Natural killer cell (primary cell): ENCODE results near the gene ZNF195. TPM values are rescaled to one million over a fixed set of nuclear protein-coding genes. Genes with fewer than 3 reads are reported as not detected.
"Not testable (repeated sequence)": the region's sequence is repeated elsewhere in the genome, so short reads cannot be mapped to it uniquely, and the experiment has no call there.

Experiments
- ATAC-seq, 3 donors: fragments of 150-1000 bp in 2 of 3; fragments of 200-7000 bp in 1 of 3; cut with Tn5 transposase; 1 replicate in 1 of 3; 2 replicates in 2 of 3; pipeline ENCODE4 v1.10.0; 2021; ENCODE audit warnings: mild to moderate bottlenecking in 2 of 3, moderate library complexity in 2 of 3
- DNase-seq, 2 donors: peaks; one replicate each; pipeline versions ENCODE4 v3.0.0 to v3.0.0-alpha.2; 2013 to 2021; ENCODE audit warnings: mixed read lengths in 1 of 2
- H3K27ac ChIP-seq: one replicate; pipeline ENCODE4 v1.5.1; 2013; ENCODE audit warnings: mild to moderate bottlenecking, low read length
- H3K27me3 ChIP-seq: one replicate; pipeline ENCODE4 v1.6.1; 2013; ENCODE audit warnings: low read length; ENCODE audit not compliant: control insufficient read depth, insufficient read depth
- H3K36me3 ChIP-seq: one replicate; pipeline ENCODE4 v1.6.1; 2013; ENCODE audit warnings: low read length; ENCODE audit not compliant: control insufficient read depth, insufficient read depth
- H3K4me1 ChIP-seq: one replicate; pipeline ENCODE4 v1.6.1; 2013; ENCODE audit warnings: low read length; ENCODE audit not compliant: control insufficient read depth, insufficient read depth
- H3K4me3 ChIP-seq: one replicate; pipeline ENCODE4 v1.5.1; 2013; ENCODE audit warnings: low read length
- H3K9me3 ChIP-seq: one replicate; pipeline ENCODE4 v1.6.1; 2013; ENCODE audit warnings: low read length; ENCODE audit not compliant: control insufficient read depth, insufficient read depth
- H3K27ac Mint-ChIP-seq, 2 donors: one replicate each; pipeline ENCODE4 v1.8.0; 2022; ENCODE audit warnings: mild to moderate bottlenecking in 2 of 2, mixed read lengths in 2 of 2, moderate library complexity in 1 of 2
- H3K27me3 Mint-ChIP-seq, 2 donors: one replicate each; pipeline ENCODE4 v1.8.0; 2022; ENCODE audit warnings: low read depth in 2 of 2, mixed read lengths in 2 of 2
- H3K36me3 Mint-ChIP-seq: one replicate; pipeline ENCODE4 v1.8.0; 2022; ENCODE audit warnings: mixed read lengths
- H3K4me1 Mint-ChIP-seq, 2 donors: one replicate each; pipeline ENCODE4 v1.8.0; 2022; ENCODE audit warnings: mixed read lengths in 2 of 2
- H3K4me3 Mint-ChIP-seq: one replicate; pipeline ENCODE4 v1.8.0; 2022; ENCODE audit warnings: mild to moderate bottlenecking, moderate library complexity, mixed read lengths
- H3K9me3 Mint-ChIP-seq, 2 donors: one replicate each; pipeline ENCODE4 v1.8.0; 2022; ENCODE audit warnings: mixed read lengths in 2 of 2
- WGBS: methylation state at CpG from one replicate; pipeline ENCODE4 v1.1.7; 2013; ENCODE audit warnings: missing lambda C conversion rate; ENCODE audit not compliant: insufficient coverage; 5-methylcytosine and 5-hydroxymethylcytosine counted together
- intact Hi-C: fragments of 100-400 bp; cut with micrococcal nuclease; formaldehyde crosslinking; loops from one replicate; pipeline ENCODE4 v1.14.2; 2022
- total RNA-seq, 4 donors: library from RNA; stranded (reverse); fragments of 120-200 nt in 1 of 4; gene quantifications; one replicate each; pipeline versions ENCODE4 v1.2.3 to v1.2.4, GENCODE V29; 2013 to 2022
- TF ChIP-seq, protein P1 (sequence below): fragments of 200-600 bp; IDR thresholded peaks from one replicate; pipeline ENCODE4 v1.8.0; 2022; ENCODE audit warnings: antibody characterized with exemption

Gene ZNF195
- total RNA-seq, 3 donors from 2014 or later (not counting 1 experiment from before 2014, with no cell fraction given), result 24.7 to 44.1 (median 25.9) TPM

DNA sequence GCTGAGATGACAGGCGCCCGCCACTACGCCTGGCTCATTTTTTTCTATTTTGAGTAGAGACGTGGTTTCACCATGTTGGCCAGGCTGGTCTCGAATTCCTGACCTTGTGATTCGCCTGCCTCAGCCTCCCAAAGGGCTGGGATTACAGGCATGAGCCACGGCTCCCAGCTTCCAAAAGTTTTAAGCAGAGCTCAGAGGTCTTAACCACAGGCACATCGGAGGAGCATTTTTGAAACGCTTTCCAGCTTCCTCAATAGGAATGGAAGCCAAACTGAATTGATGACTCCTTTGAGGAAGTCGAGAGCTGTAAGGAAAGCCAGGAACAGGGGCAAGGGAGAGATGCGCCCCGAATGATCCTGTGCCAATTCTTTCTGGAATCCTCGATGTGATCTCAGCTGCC is 14.5 kb upstream of the ZNF195 start:
- H3K36me3 Mint-ChIP-seq, ATAC-seq, H3K4me1 Mint-ChIP-seq, H3K36me3 ChIP-seq, H3K27me3 ChIP-seq, H3K4me1 ChIP-seq, DNase-seq, H3K4me3 ChIP-seq, H3K27ac ChIP-seq, intact Hi-C loops, H3K9me3 ChIP-seq, H3K27ac Mint-ChIP-seq, H3K4me3 Mint-ChIP-seq, H3K9me3 Mint-ChIP-seq: not testable (repeated sequence)
- H3K27me3 Mint-ChIP-seq, result peaks cover 19 to 32% of the 10 kb centered on the region in 2 donors
- WGBS, result 75% methylated on average over 9 of the region's 13 CpGs

GRCh38 chr11:3382613-3383285 is 3.8 kb upstream of the ZNF195 start:
- H3K27ac Mint-ChIP-seq, result no peak overlapping the region
- H3K36me3 ChIP-seq, result no peaks in the 10 kb centered on the region
- no peak for DNase-seq
- no peak overlapping the region for H3K4me3 ChIP-seq
- WGBS, result 86% methylated on average over 4 of the region's 5 CpGs
- TF ChIP-seq, protein P1, sequence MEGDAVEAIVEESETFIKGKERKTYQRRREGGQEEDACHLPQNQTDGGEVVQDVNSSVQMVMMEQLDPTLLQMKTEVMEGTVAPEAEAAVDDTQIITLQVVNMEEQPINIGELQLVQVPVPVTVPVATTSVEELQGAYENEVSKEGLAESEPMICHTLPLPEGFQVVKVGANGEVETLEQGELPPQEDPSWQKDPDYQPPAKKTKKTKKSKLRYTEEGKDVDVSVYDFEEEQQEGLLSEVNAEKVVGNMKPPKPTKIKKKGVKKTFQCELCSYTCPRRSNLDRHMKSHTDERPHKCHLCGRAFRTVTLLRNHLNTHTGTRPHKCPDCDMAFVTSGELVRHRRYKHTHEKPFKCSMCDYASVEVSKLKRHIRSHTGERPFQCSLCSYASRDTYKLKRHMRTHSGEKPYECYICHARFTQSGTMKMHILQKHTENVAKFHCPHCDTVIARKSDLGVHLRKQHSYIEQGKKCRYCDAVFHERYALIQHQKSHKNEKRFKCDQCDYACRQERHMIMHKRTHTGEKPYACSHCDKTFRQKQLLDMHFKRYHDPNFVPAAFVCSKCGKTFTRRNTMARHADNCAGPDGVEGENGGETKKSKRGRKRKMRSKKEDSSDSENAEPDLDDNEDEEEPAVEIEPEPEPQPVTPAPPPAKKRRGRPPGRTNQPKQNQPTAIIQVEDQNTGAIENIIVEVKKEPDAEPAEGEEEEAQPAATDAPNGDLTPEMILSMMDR, result no peak
- H3K9me3 ChIP-seq, result no peaks in the 10 kb centered on the region
- no peaks in the 10 kb centered on the region for H3K9me3 Mint-ChIP-seq
- ATAC-seq, result no peak
- H3K4me3 Mint-ChIP-seq, result no peak overlapping the region
- H3K4me1 ChIP-seq, result peaks cover 15% of the 10 kb centered on the region
- peaks cover 8 to 13% of the 10 kb centered on the region in 2 donors for H3K4me1 Mint-ChIP-seq
- H3K27me3 Mint-ChIP-seq, result peaks cover 10 to 12% of the 10 kb centered on the region in 2 donors
- H3K36me3 Mint-ChIP-seq, result no peaks in the 10 kb centered on the region
- H3K27me3 ChIP-seq, result no peaks in the 10 kb centered on the region
- intact Hi-C loops, result no loop called here
- H3K27ac ChIP-seq, result no peak overlapping the region

DNA sequence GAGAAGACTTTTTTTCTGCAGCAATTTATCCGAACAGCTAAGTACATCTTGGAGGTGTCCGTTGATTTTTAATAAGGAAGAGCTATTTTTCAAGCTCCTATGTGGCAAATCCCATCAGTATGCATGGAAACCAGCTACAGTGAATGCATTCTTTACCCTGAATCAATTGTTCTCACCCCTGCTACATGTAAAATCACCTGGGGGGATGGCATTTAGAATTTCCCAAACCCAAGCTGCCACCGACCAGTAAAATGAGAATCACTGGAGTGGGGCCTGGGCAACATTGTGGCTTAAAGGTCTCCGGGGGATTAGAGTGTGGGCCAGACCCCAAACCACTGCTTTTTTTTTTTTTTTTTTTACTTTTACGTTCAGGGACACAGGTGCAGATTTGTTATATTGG is 2.8 kb upstream of the ZNF195 start:
- TF ChIP-seq, protein P1, result no peak
- peaks cover 10 to 12% of the 10 kb centered on the region in 2 donors for H3K27me3 Mint-ChIP-seq
- intact Hi-C loops, result no loop called here
- ATAC-seq (no peak), DNase-seq (no peak)
- no peaks in the 10 kb centered on the region for H3K27me3 ChIP-seq
- H3K27ac Mint-ChIP-seq, result no peak overlapping the region
- no peaks in the 10 kb centered on the region for H3K9me3 ChIP-seq
- H3K4me3 ChIP-seq, result no peak overlapping the region
- H3K4me1 Mint-ChIP-seq, result peaks cover 18 to 23% of the 10 kb centered on the region in 2 donors
- H3K4me3 Mint-ChIP-seq, result no peak overlapping the region
- no peak overlapping the region for H3K27ac ChIP-seq
- no peaks in the 10 kb centered on the region for H3K36me3 ChIP-seq
- H3K36me3 Mint-ChIP-seq, result no peaks in the 10 kb centered on the region
- WGBS, result 89% methylated on average over 4 of the region's 5 CpGs
- H3K4me1 ChIP-seq, result peaks cover 21% of the 10 kb centered on the region
- no peaks in the 10 kb centered on the region for H3K9me3 Mint-ChIP-seq

DNA sequence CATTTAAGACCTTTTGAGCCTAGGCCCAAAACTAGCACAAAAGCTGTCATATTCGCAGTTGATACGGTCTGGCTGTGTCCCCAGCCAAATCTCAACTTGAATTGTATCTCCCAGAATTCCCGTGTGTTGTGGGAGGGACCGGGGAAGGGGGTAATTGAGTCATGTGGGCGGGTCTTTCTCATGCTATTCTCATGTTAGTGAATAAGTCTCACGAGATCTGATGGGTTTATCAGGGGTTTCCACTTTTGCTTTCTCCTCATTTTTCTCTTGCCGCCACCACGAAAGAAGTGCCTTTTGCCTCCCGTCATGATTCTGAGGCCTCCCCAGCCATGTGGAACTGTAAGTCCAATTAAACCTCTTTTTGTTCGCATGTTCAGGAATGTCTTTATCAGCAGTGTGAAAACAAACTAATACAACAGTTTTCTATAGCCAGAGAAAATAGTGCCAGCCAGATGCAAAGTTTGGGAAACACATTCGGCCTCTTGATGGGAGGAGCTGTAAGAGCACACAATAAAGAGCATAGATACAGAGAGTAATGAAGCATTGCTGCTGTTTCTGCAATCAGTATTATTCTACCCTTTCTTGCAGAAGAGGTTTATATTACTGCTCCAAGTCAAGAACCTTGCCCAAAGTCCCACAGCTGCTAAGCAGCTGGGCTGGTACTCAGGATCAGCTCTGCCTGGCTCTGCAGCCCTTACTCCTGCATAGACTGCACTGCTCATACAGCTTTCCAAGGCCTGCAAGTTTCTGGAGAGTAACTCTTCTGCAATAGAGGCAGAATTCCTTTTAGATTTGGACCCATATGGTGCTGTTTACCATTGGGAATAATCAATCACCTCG is 2.0 kb upstream of the ZNF195 start:
- ATAC-seq (no peak), DNase-seq (no peak)
- H3K27me3 ChIP-seq, result no peaks in the 10 kb centered on the region
- no peak overlapping the region for H3K4me3 ChIP-seq
- H3K4me1 ChIP-seq, result peaks cover 21% of the 10 kb centered on the region
- Mint-ChIP-seq H3K9me3 (no peaks in the 10 kb centered on the region), H3K4me3 (no peak overlapping the region), H3K27me3 (peaks cover 5 to 9% of the 10 kb centered on the region in 2 donors), H3K27ac (no peak overlapping the region), H3K36me3 (no peaks in the 10 kb centered on the region), H3K4me1 (peaks cover 27 to 31% of the 10 kb centered on the region in 2 donors)
- intact Hi-C loops, result no loop called here
- H3K27ac ChIP-seq, result no peak overlapping the region
- no peaks in the 10 kb centered on the region for H3K36me3 ChIP-seq
- no peaks in the 10 kb centered on the region for H3K9me3 ChIP-seq
- TF ChIP-seq, protein P1, result no peak
- 96% methylated on average over 12 of the region's 12 CpGs for WGBS
